SHP77 treated with DMSO at 0.1 percent for 48 hours (cell line): ENCODE results near the gene FKBP2.

Source experiments
- DNase-seq: peaks from one replicate; lab custom pipeline; 2025; lab: John Stamatoyannopoulos, UW

FKBP2 gene

GRCh38 chr11:64249563-64250414 lies 8.9 kb downstream of the FKBP2 start:
- no peak for DNase-seq

GRCh38 chr11:64250415-64251015 lies 9.6 kb downstream of the FKBP2 start:
- no peak for DNase-seq

- DNase-seq = no peak
These were observed 10.3 kb downstream of the FKBP2 start, which contains the start of gene PLCB3 for GRCh38 chr11:64251016-64251752. TSS of gene PLCB3 (plus strand) at chr11:64251530. CDS start at chr11:64251650, 120 bp downstream.

- DNase-seq = no peak
These were observed 10.8 kb downstream of the FKBP2 start for GRCh38 chr11:64251753-64252002.

- DNase-seq = no peak
These were observed 11.3 kb downstream of the FKBP2 start for GRCh38 chr11:64252003-64252872.

GRCh38 chr11:64253043-64253442 lies 12.1 kb downstream of the FKBP2 start:
- no peak for DNase-seq

GRCh38 chr11:64253481-64253880 lies 12.6 kb downstream of the FKBP2 start:
- DNase-seq = no peak

GRCh38 chr11:64254326-64254725 lies 13.4 kb downstream of the FKBP2 start:
- no peak for DNase-seq

GRCh38 chr11:64255135-64256128 lies 14.5 kb downstream of the FKBP2 start:
- no peak for DNase-seq

GRCh38 chr11:64256300-64256699 lies 15.4 kb downstream of the FKBP2 start:
- no peak for DNase-seq

GRCh38 chr11:64258356-64258755 lies 17.5 kb downstream of the FKBP2 start:
- no peak for DNase-seq

- DNase-seq = no peak
These were observed 18.1 kb downstream of the FKBP2 start for GRCh38 chr11:64258946-64259532.

- DNase-seq = no peak
These were observed 18.7 kb downstream of the FKBP2 start for GRCh38 chr11:64259533-64260067.

- no peak for DNase-seq
These were observed 19.3 kb downstream of the FKBP2 start for GRCh38 chr11:64260147-64260708.

GRCh38 chr11:64261556-64262080 lies 20.7 kb downstream of the FKBP2 start:
- no peak for DNase-seq

- DNase-seq = no peak
These were observed 21.5 kb downstream of the FKBP2 start for GRCh38 chr11:64262271-64263002.

GRCh38 chr11:64263021-64263946 lies 22.4 kb downstream of the FKBP2 start:
- no peak for DNase-seq

- DNase-seq = no peak
These were observed 23.0 kb downstream of the FKBP2 start for GRCh38 chr11:64263947-64264317.
